Measurements from ENCODE around the gene GULP1. TPM values are rescaled to one million over a fixed set of nuclear protein-coding genes. Genes with fewer than 3 reads are reported as not detected.
A peak's percentile ranks its signal among the peaks of the same experiment; 100 is the strongest.

The GULP1 gene
- total RNA-seq, 1 donor, result 21.7 TPM

DNA sequence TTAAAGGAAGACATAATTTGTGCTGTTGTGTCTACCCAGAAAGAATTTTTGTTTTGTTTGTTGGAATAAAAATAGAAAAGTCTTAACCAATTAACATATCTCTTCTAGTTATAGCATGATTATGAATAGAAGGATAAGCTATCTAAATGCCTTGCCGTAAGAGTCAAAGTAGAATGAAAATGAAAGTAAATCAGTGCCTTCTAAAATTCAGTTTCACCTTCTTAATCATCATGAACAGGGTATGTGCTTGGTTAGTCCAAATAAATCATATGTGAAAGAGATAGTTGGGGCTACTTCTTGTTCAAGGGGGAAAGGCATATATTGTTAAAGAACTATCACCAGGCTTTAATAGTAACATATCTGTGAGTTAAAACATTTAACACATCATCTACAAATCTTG, 91.5 kb downstream of the GULP1 start:
- peak overlapping the region; percentile 81 for H2AFZ ChIP-seq (ENCODE audit: low read length)
- no peaks in the 10 kb centered on the region for H3K27me3 ChIP-seq (ENCODE audit: insufficient read depth, low read length)
- H3K4me2 ChIP-seq (ENCODE audit: insufficient read depth, low read length), result peak overlapping the region; percentile 76
- H3K4me3 ChIP-seq (ENCODE audit: insufficient read depth, low read length), result peak overlapping the region; percentile 63
- H3K36me3 ChIP-seq (ENCODE audit: insufficient read depth, low read length), result no peaks in the 10 kb centered on the region
- H3K9me3 ChIP-seq (ENCODE audit: low read depth, low read length), result no peaks in the 10 kb centered on the region
- H3K4me1 ChIP-seq (ENCODE audit: insufficient read depth, low read length), result peaks cover 14% of the 10 kb centered on the region
- peak overlapping the region; percentile 69 for H3K27ac ChIP-seq (ENCODE audit: low read depth, low read length)
- no peak for DNase-seq (ENCODE audit: insufficient read length, low spot score, missing footprints)
- TF ChIP-seq, protein P1, sequence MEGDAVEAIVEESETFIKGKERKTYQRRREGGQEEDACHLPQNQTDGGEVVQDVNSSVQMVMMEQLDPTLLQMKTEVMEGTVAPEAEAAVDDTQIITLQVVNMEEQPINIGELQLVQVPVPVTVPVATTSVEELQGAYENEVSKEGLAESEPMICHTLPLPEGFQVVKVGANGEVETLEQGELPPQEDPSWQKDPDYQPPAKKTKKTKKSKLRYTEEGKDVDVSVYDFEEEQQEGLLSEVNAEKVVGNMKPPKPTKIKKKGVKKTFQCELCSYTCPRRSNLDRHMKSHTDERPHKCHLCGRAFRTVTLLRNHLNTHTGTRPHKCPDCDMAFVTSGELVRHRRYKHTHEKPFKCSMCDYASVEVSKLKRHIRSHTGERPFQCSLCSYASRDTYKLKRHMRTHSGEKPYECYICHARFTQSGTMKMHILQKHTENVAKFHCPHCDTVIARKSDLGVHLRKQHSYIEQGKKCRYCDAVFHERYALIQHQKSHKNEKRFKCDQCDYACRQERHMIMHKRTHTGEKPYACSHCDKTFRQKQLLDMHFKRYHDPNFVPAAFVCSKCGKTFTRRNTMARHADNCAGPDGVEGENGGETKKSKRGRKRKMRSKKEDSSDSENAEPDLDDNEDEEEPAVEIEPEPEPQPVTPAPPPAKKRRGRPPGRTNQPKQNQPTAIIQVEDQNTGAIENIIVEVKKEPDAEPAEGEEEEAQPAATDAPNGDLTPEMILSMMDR (IDR thresholded peaks at IDR 0.05; ENCODE audit: extremely low read depth, low read depth, low read length), result no peak
- H4K20me1 ChIP-seq (ENCODE audit: insufficient read depth, low read length), result no peaks in the 10 kb centered on the region
- H3K79me2 ChIP-seq (ENCODE audit: insufficient read depth, low read length), result no peaks in the 10 kb centered on the region

DNA sequence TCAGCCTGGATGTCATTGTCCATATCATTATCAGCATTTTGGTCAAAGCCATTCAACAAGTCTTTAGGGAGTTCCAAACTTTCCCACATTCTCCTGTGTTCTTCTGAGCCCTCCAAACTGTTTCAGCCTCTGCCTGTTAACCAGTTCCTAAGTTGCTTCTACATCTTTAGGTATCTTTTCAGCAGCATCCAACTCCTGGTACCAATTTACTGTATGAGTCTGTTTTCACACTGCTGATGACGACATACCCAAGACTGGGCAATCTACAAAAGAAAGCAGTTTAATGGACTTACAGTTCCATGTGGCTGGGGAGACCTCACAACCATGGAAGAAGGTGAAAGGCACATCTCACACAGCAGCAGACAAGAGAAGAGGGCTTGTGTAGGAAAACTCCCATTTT, 94.2 kb downstream of the GULP1 start:
- Histone ChIP-seq H3K36me3 (ENCODE audit: insufficient read depth, low read length) (no peaks in the 10 kb centered on the region), H3K79me2 (ENCODE audit: insufficient read depth, low read length) (no peaks in the 10 kb centered on the region), H3K9me3 (ENCODE audit: low read depth, low read length) (no peaks in the 10 kb centered on the region), H3K4me1 (ENCODE audit: insufficient read depth, low read length) (peaks cover 14% of the 10 kb centered on the region), H3K27ac (ENCODE audit: low read depth, low read length) (no peak overlapping the region), H4K20me1 (ENCODE audit: insufficient read depth, low read length) (no peaks in the 10 kb centered on the region), H3K27me3 (ENCODE audit: insufficient read depth, low read length) (no peaks in the 10 kb centered on the region), H3K4me2 (ENCODE audit: insufficient read depth, low read length) (no peak overlapping the region), H2AFZ (ENCODE audit: low read length) (no peak overlapping the region), H3K4me3 (ENCODE audit: insufficient read depth, low read length) (no peak overlapping the region)
- DNase-seq (ENCODE audit: insufficient read length, low spot score, missing footprints), result no peak
- TF ChIP-seq, protein P1 (IDR thresholded peaks at IDR 0.05; ENCODE audit: extremely low read depth, low read depth, low read length), result no peak

DNA sequence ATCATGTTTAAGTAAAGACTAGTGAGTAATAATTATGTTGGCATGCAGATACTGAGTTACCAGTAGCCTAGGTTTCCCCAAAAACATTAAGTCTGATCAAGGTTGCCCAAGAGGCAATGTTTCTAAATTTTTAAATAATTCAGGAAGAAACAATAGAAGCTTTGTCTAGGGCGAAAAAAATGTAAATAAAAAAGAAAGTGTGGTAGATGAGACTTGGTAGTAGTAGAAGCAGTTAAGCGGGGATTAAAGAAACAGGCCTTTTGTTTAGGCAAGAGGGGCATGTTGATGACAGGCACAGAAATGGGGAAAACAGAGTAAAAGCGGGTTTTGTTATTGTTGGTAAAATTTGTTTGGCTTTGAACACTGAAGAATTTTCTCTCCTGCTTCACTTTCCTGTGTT, 97.2 kb downstream of the GULP1 start:
- Histone ChIP-seq H3K9me3 (ENCODE audit: low read depth, low read length) (no peaks in the 10 kb centered on the region), H4K20me1 (ENCODE audit: insufficient read depth, low read length) (no peaks in the 10 kb centered on the region), H3K4me1 (ENCODE audit: insufficient read depth, low read length) (no peaks in the 10 kb centered on the region), H3K4me2 (ENCODE audit: insufficient read depth, low read length) (no peak overlapping the region), H2AFZ (ENCODE audit: low read length) (no peak overlapping the region), H3K36me3 (ENCODE audit: insufficient read depth, low read length) (no peaks in the 10 kb centered on the region), H3K79me2 (ENCODE audit: insufficient read depth, low read length) (no peaks in the 10 kb centered on the region), H3K27me3 (ENCODE audit: insufficient read depth, low read length) (no peaks in the 10 kb centered on the region), H3K4me3 (ENCODE audit: insufficient read depth, low read length) (no peak overlapping the region), H3K27ac (ENCODE audit: low read depth, low read length) (no peak overlapping the region)
- TF ChIP-seq, protein P1 (IDR thresholded peaks at IDR 0.05; ENCODE audit: extremely low read depth, low read depth, low read length), result no peak
- DNase-seq (ENCODE audit: insufficient read length, low spot score, missing footprints), result no peak

DNA sequence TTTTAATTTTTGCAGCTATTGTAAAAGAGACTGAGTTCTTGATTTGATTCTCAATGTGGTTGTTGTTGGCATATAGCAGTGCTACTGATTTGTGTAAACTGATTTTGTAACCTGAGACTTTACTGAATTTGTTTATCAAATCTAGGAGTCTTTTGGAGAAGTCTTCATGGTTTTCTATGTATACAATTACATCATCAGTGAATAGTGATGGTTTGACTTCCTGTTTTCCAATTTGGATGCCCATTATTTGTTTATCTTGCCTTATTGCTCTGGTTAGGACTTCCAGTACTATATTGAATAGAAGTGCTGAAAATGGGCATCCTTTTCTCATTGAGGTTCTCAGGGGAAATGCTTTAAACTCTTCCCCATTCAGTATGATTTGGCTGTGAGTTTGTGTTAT, 99.7 kb downstream of the GULP1 start:
- Histone ChIP-seq H3K27ac (ENCODE audit: low read depth, low read length) (no peak overlapping the region), H3K4me2 (ENCODE audit: insufficient read depth, low read length) (no peak overlapping the region), H3K79me2 (ENCODE audit: insufficient read depth, low read length) (no peaks in the 10 kb centered on the region), H3K36me3 (ENCODE audit: insufficient read depth, low read length) (no peaks in the 10 kb centered on the region), H3K27me3 (ENCODE audit: insufficient read depth, low read length) (no peaks in the 10 kb centered on the region), H2AFZ (ENCODE audit: low read length) (no peak overlapping the region), H3K4me3 (ENCODE audit: insufficient read depth, low read length) (no peak overlapping the region), H3K9me3 (ENCODE audit: low read depth, low read length) (no peaks in the 10 kb centered on the region), H4K20me1 (ENCODE audit: insufficient read depth, low read length) (no peaks in the 10 kb centered on the region), H3K4me1 (ENCODE audit: insufficient read depth, low read length) (no peaks in the 10 kb centered on the region)
- no peak for DNase-seq (ENCODE audit: insufficient read length, low spot score, missing footprints)
- TF ChIP-seq, protein P1 (IDR thresholded peaks at IDR 0.05; ENCODE audit: extremely low read depth, low read depth, low read length), result no peak
